ENCODE data around the gene OR52B2.

GRCh38 chr11:6129635-6130034 lies 40.5 kb downstream of the OR52B2 start:
- TF ChIP-seq ZNF592 (IDR thresholded peaks at IDR 0.05) (no peak), EZH2 (IDR thresholded peaks at IDR 0.05; ENCODE audit: borderline replicate concordance, low read depth, low read length) (no peak), NR2C2 (CRISPR knock-in tag; IDR thresholded peaks at IDR 0.05) (no peak), NR2C2 (tag; IDR thresholded peaks at IDR 0.05) (no peak), CREBBP (IDR thresholded peaks at IDR 0.05; ENCODE audit: low read depth, low read length) (no peak), CREB1 (IDR thresholded peaks at IDR 0.05) (no peak), CREB1 (CRISPR knock-in tag; IDR thresholded peaks at IDR 0.05) (no peak), TRIM28 (IDR thresholded peaks at IDR 0.05) (no peak), ELF1 (tag; IDR thresholded peaks at IDR 0.05) (no peak), STAG1 (CRISPR knock-in tag; IDR thresholded peaks at IDR 0.05; ENCODE audit: borderline replicate concordance) (no peak), SETDB1 (IDR thresholded peaks at IDR 0.05; ENCODE audit: low read length) (no peak), REST (IDR thresholded peaks at IDR 0.05; ENCODE audit: borderline replicate concordance) (no peak), REST (CRISPR knock-in tag; IDR thresholded peaks at IDR 0.05; ENCODE audit: low read depth) (no peak), ZNF707 (CRISPR knock-in tag; conservative IDR thresholded peaks at IDR 0.05) (no peak), KAT8 (IDR thresholded peaks at IDR 0.05; ENCODE audit: low read depth) (no peak), ZFP30 (CRISPR knock-in tag; IDR thresholded peaks at IDR 0.05; ENCODE audit: borderline replicate concordance) (no peak), USF1 (CRISPR knock-in tag; IDR thresholded peaks at IDR 0.05) (no peak)

Measured in K562 (cell line).